Measurements from ENCODE around the gene GAB3. TPM values are rescaled to one million over a fixed set of nuclear protein-coding genes. Genes with fewer than 3 reads are reported as not detected.

Gene GAB3
- total RNA-seq, 1 experiment from 2014 or later, result 0.69 TPM

DNA sequence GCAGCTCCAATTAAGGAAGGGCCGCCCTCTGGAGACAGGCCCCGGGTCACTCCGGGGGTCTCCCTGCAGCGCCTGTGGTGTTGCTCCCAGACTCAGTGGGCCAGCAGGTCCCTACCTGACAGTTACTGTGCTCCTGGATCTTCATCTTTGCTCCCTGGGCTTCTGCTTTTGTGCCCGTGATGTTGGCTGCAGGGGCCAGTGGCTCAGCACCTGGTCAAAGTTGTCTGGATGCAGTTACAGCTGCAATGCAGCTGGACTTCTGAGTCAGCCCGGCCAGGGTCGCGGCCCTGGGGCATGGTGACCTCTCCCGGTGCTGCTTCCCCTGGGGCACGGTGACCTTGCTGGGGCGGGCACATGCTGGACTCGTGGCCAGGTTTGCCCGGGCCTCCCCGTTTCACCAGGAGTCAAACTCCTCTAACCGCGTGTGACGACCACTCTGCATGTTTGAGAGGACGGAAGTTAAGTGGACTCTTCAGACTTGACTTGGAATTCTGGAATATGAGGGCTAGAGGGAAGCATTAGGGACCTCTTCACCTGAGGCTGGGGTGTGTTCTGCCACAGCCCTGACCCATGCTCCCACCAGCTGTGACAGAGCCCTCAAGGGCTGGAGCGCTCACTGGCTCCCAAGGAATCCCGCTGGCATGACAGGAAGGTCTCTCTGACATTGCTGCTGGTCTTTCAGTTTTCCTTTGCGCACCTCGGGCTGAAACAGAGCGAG is 101.2 kb downstream of the GAB3 start:
- TF ChIP-seq YY1 (IDR thresholded peaks at IDR 0.05; ENCODE audit: extremely low read depth, insufficient replicate concordance, low read depth, low read length) (no peak), SP1 (IDR thresholded peaks at IDR 0.05; ENCODE audit: low read depth) (no peak), CBX3 (IDR thresholded peaks at IDR 0.05; ENCODE audit: low read depth) (no peak), RAD21 (IDR thresholded peaks at IDR 0.05; ENCODE audit: low read depth) (no peak), CEBPB (IDR thresholded peaks at IDR 0.05; ENCODE audit: low read depth) (no peak), POLR2AphosphoS5 (IDR thresholded peaks at IDR 0.05; ENCODE audit: low read depth, low read length) (no peak), SIN3A (IDR thresholded peaks at IDR 0.05; ENCODE audit: low read depth) (no peak), EGR1 (IDR thresholded peaks at IDR 0.05; ENCODE audit: low read depth) (no peak), SRF (IDR thresholded peaks at IDR 0.05; ENCODE audit: low read depth) (no peak), EZH2phosphoT487 (IDR thresholded peaks at IDR 0.05; ENCODE audit: borderline replicate concordance) (no peak)
- TF ChIP-seq, protein P1, sequence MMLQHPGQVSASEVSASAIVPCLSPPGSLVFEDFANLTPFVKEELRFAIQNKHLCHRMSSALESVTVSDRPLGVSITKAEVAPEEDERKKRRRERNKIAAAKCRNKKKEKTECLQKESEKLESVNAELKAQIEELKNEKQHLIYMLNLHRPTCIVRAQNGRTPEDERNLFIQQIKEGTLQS (IDR thresholded peaks at IDR 0.05), result no peak
- TF ChIP-seq, protein P2, sequence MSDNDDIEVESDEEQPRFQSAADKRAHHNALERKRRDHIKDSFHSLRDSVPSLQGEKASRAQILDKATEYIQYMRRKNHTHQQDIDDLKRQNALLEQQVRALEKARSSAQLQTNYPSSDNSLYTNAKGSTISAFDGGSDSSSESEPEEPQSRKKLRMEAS (IDR thresholded peaks at IDR 0.05), result no peak
- intact Hi-C loops (cut with micrococcal nuclease), result no loop called here
- RAD21 ChIA-PET (ENCODE audit: low non-redundant PET in 1 of 2, low total read pairs in 2 of 2, uncharacterized antibody in 2 of 2, unreplicated experiment in 2 of 2), result no interaction called here
- no peaks in the 10 kb centered on the region for H3K9me2 ChIP-seq (ENCODE audit: insufficient read depth)
- POLR2A ChIA-PET, result no interaction called here
- no peaks in the 10 kb centered on the region for H3K36me3 ChIP-seq (ENCODE audit: control insufficient read depth in 1 of 2, insufficient read depth in 2 of 2, low read length in 2 of 2)
- no peak overlapping the region for H3K4me3 ChIP-seq (replicated peaks in 1 of 2; ENCODE audit: low read depth in 1 of 2, low read length in 2 of 2)
- no peak for DNase-seq (ENCODE audit: low read depth, low spot score)
- H3K9me3 ChIP-seq (ENCODE audit: control insufficient read depth in 1 of 2, insufficient read depth in 1 of 2, low read depth in 1 of 2, low read length in 2 of 2), result no peaks in the 10 kb centered on the region
- H4K20me1 ChIP-seq (ENCODE audit: insufficient read depth), result no peaks in the 10 kb centered on the region
- H3K4me2 ChIP-seq (ENCODE audit: low read length), result no peak overlapping the region
- no peak for ATAC-seq
- H3K79me2 ChIP-seq (ENCODE audit: insufficient read depth, low read length), result no peaks in the 10 kb centered on the region
- no peak overlapping the region for H3K27ac ChIP-seq (ENCODE audit: low read depth, low read length)
- H3K4me1 ChIP-seq (ENCODE audit: control insufficient read depth in 1 of 2, insufficient read depth in 2 of 2, low read length in 2 of 2), result no peaks in the 10 kb centered on the region
- CTCF ChIA-PET, result no interaction called here
- no TSS peak for BruUV-seq (replicated peaks)
- H2AFZ ChIP-seq (ENCODE audit: low read depth, low read length, poor library complexity, severe bottlenecking), result no peak overlapping the region
- H3K9ac ChIP-seq (ENCODE audit: low read length), result no peak overlapping the region
- H3K27me3 ChIP-seq (ENCODE audit: insufficient read depth, low read length), result no peaks in the 10 kb centered on the region

Measured in HCT116 (cell line).